Neuronal stem cell (in vitro differentiated cells): ENCODE results near the gene CFAP97D2.

Source experiments
- DNase-seq: peaks from one replicate; pipeline ENCODE4 v3.0.0-alpha.2; 2013; ENCODE audit warnings: low spot score
- H2AFZ ChIP-seq: one replicate; pipeline ENCODE4 v1.6.1; 2013; ENCODE audit warnings: mild to moderate bottlenecking, low read length, inconsistent platforms
- H2AK5ac ChIP-seq: 2 replicates; pipeline ENCODE4 v1.6.1; 2013; ENCODE audit warnings: low read depth, mild to moderate bottlenecking, inconsistent platforms, low read length, moderate library complexity, mixed read lengths
- H2BK120ac ChIP-seq: 2 replicates; pipeline ENCODE4 v1.6.1; 2013; ENCODE audit warnings: low read depth, mild to moderate bottlenecking, inconsistent platforms, low read length, moderate library complexity, mixed read lengths
- H2BK12ac ChIP-seq: one replicate; pipeline ENCODE4 v1.6.1; 2013; ENCODE audit warnings: low read length, inconsistent platforms
- H2BK15ac ChIP-seq: 2 replicates; pipeline ENCODE4 v1.6.1; 2013; ENCODE audit warnings: mild to moderate bottlenecking, low read length, inconsistent platforms, mixed read lengths
- H2BK5ac ChIP-seq: one replicate; pipeline ENCODE4 v1.6.1; 2013; ENCODE audit warnings: inconsistent platforms, mild to moderate bottlenecking, low read length, moderate library complexity
- H3K14ac ChIP-seq: one replicate; pipeline ENCODE4 v1.6.1; 2013; ENCODE audit warnings: low read length, inconsistent platforms
- H3K18ac ChIP-seq: 2 replicates; pipeline ENCODE4 v1.6.1; 2013; ENCODE audit warnings: low read length, inconsistent platforms
- H3K23ac ChIP-seq: 2 replicates; pipeline ENCODE4 v1.6.1; 2013; ENCODE audit warnings: low read depth, mild to moderate bottlenecking, mixed read lengths, low read length, inconsistent platforms; ENCODE audit not compliant: poor library complexity
- H3K27ac ChIP-seq: replicated peaks from 3 replicates; pipeline ENCODE4 v1.5.1; 2013; ENCODE audit warnings: low read length, inconsistent platforms
- H3K27me3 ChIP-seq, 3 experiments: 2 replicates each; pipeline ENCODE4 v1.6.1; 2013; ENCODE audit warnings: low read length in 3 of 3, mild to moderate bottlenecking in 2 of 3, inconsistent platforms in 1 of 3, low read depth in 1 of 3, mixed read lengths in 1 of 3, moderate library complexity in 1 of 3; ENCODE audit not compliant: control insufficient read depth in 3 of 3, insufficient read depth in 3 of 3
- H3K36me3 ChIP-seq, 2 donors: replicated peaks in 1 of 2; 2 replicates each; pipeline ENCODE4 v1.6.1; 2013; ENCODE audit warnings: low read length in 2 of 2; ENCODE audit not compliant: control insufficient read depth in 2 of 2, insufficient read depth in 2 of 2
- H3K4ac ChIP-seq: 2 replicates; pipeline ENCODE4 v1.6.1; 2013; ENCODE audit warnings: inconsistent platforms, mild to moderate bottlenecking, low read length, moderate library complexity
- H3K4me1 ChIP-seq, 2 donors: 1 replicate in 1 of 2; 2 replicates in 1 of 2; pipeline ENCODE4 v1.6.1; 2013; ENCODE audit warnings: low read length in 2 of 2, low read depth in 1 of 2; ENCODE audit not compliant: control insufficient read depth in 2 of 2, insufficient read depth in 1 of 2
- H3K4me2 ChIP-seq: one replicate; pipeline ENCODE4 v1.6.1; 2013; ENCODE audit warnings: mild to moderate bottlenecking, low read length, inconsistent platforms; ENCODE audit not compliant: insufficient read depth, poor library complexity, severe bottlenecking
- H3K4me3 ChIP-seq, 2 donors: 2 replicates each; pipeline ENCODE4 v1.5.1; 2013; ENCODE audit warnings: low read length in 2 of 2, mild to moderate bottlenecking in 2 of 2, inconsistent platforms in 1 of 2, moderate library complexity in 1 of 2
- H3K79me1 ChIP-seq: one replicate; pipeline ENCODE4 v1.6.1; 2013; ENCODE audit warnings: low read depth, mild to moderate bottlenecking, inconsistent platforms, low read length, moderate library complexity
- H3K9ac ChIP-seq: one replicate; pipeline ENCODE4 v1.6.1; 2013; ENCODE audit warnings: mild to moderate bottlenecking, low read depth, low read length, inconsistent platforms; ENCODE audit not compliant: poor library complexity
- H3K9me3 ChIP-seq, 2 donors: replicated peaks in 1 of 2; 2 replicates each; pipeline versions ENCODE3 to v1.6.1; 2013; ENCODE audit warnings: low read length in 2 of 2, mild to moderate bottlenecking in 2 of 2, inconsistent platforms in 1 of 2, low read depth in 1 of 2, mixed read lengths in 1 of 2, moderate library complexity in 1 of 2; ENCODE audit not compliant: control insufficient read depth in 2 of 2, insufficient read depth in 1 of 2
- H4K8ac ChIP-seq: one replicate; pipeline ENCODE4 v1.6.1; 2013; ENCODE audit warnings: low read depth, mild to moderate bottlenecking, inconsistent platforms, low read length, moderate library complexity
- H4K91ac ChIP-seq: one replicate; pipeline ENCODE4 v1.6.1; 2013; ENCODE audit warnings: low read length, low read depth, mild to moderate bottlenecking, inconsistent platforms; ENCODE audit not compliant: poor library complexity
- WGBS, 2 donors: extraction: QIAGEN DNeasy Blood & Tissue Kit; methylation state at CpG; one replicate each; pipeline ENCODE4 v1.1.7; 2013; ENCODE audit warnings: missing lambda C conversion rate in 2 of 2, mixed read lengths in 1 of 2; ENCODE audit not compliant: insufficient read length in 2 of 2, insufficient replicate concordance in 1 of 2; ENCODE audit errors: extremely low coverage in 2 of 2; 5-methylcytosine and 5-hydroxymethylcytosine counted together

CFAP97D2 gene

GRCh38 chr13:114141261-114141996 lies 37.6 kb upstream of the CFAP97D2 start:
- H4K8ac ChIP-seq, result peak overlapping the region; percentile 94
- peak overlapping the region; percentile 11 for H2BK15ac ChIP-seq
- no peaks in the 10 kb centered on the region for H3K79me1 ChIP-seq
- H2BK5ac ChIP-seq, result no peak overlapping the region
- H3K4ac ChIP-seq, result peak overlapping the region; percentile 37
- peak overlapping the region; percentile 81 for H3K23ac ChIP-seq
- H3K9ac ChIP-seq, result peak overlapping the region; percentile 30
- peak overlapping the region; percentile 43 for H2BK12ac ChIP-seq
- H3K4me3 ChIP-seq, result peak overlapping the region in 1 of 2 donors; percentile 53
- H2AFZ ChIP-seq, result no peak overlapping the region
- H3K4me1 ChIP-seq, result peaks cover 6 to 19% of the 10 kb centered on the region in 2 donors
- peaks cover 0 to 8% (median 0%) of the 10 kb centered on the region in 3 experiments for H3K27me3 ChIP-seq
- no peak overlapping the region for H3K4me2 ChIP-seq
- H3K14ac ChIP-seq, result peak overlapping the region; percentile 97
- peak overlapping the region; percentile 53 for H4K91ac ChIP-seq
- no peak overlapping the region for H3K18ac ChIP-seq
- H3K27ac ChIP-seq, result no peak overlapping the region
- no peak overlapping the region for H2BK120ac ChIP-seq
- H2AK5ac ChIP-seq, result peak overlapping the region; percentile 86
- H3K9me3 ChIP-seq, result peaks cover 0 to 10% of the 10 kb centered on the region in 2 donors
- peaks cover 0 to 2% of the 10 kb centered on the region in 2 donors for H3K36me3 ChIP-seq
- WGBS, 2 donors, result 100% methylated on average over 2 of the region's 15 CpGs
- no peak for DNase-seq

DNA sequence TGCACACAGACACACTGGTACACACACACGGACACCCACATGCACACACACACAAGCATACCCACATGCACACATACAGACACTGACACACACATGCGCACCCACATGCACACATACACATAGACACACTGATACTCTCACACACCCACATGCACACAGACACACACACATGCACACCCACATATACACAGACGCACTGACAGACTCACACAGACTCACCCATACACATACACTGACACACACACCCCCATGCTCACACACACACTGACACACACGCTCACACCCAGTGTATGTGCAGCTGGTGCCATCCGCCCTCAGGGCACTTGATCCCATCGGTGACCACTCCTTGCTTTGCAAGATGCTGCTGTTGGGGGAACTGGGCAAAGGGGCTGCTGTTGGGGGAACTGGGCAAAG lies 36.9 kb upstream of the CFAP97D2 start:
- Histone ChIP-seq H4K91ac (no peak overlapping the region), H2AK5ac (peak overlapping the region; percentile 86), H3K14ac (peak overlapping the region; percentile 97), H3K36me3 (peaks cover 0 to 2% of the 10 kb centered on the region in 2 donors), H4K8ac (peak overlapping the region; percentile 94), H3K4me3 (peak overlapping the region in 1 of 2 donors; percentile 53), H3K79me1 (no peaks in the 10 kb centered on the region), H3K18ac (peak overlapping the region; percentile 91), H2AFZ (no peak overlapping the region), H3K27me3 (peaks cover 0 to 8% (median 0%) of the 10 kb centered on the region in 3 experiments), H2BK5ac (no peak overlapping the region), H2BK12ac (peak overlapping the region; percentile 42), H3K9ac (no peak overlapping the region), H3K4ac (no peak overlapping the region), H3K4me1 (peaks cover 6 to 16% of the 10 kb centered on the region in 2 donors), H3K23ac (peak overlapping the region; percentile 94), H3K9me3 (peaks cover 0 to 10% of the 10 kb centered on the region in 2 donors), H3K4me2 (no peak overlapping the region), H3K27ac (no peak overlapping the region), H2BK120ac (peak overlapping the region; percentile 51), H2BK15ac (peak overlapping the region; percentile 95)
- no peak for DNase-seq
- no CpG with 5 or more reads among the region's 6 CpGs for WGBS, 2 donors

- H3K14ac ChIP-seq, result peak overlapping the region; percentile 97
- no peaks in the 10 kb centered on the region for H3K79me1 ChIP-seq
- H3K9me3 ChIP-seq, result peaks cover 0 to 10% of the 10 kb centered on the region in 2 donors
- H3K4me2 ChIP-seq, result no peak overlapping the region
- H3K27ac ChIP-seq, result no peak overlapping the region
- H3K4me1 ChIP-seq, result peaks cover 6 to 16% of the 10 kb centered on the region in 2 donors
- H3K4me3 ChIP-seq, result no peak overlapping the region
- peak overlapping the region; percentile 77 for H3K23ac ChIP-seq
- peak overlapping the region; percentile 93 for H2AK5ac ChIP-seq
- peak overlapping the region; percentile 51 for H2BK120ac ChIP-seq
- H3K4ac ChIP-seq, result no peak overlapping the region
- WGBS, 2 donors, result 100% methylated on average over 2 of the region's 28 CpGs; no CpG with 5 or more reads in 1 of the 2 donors
- H3K36me3 ChIP-seq, result peaks cover 0 to 2% of the 10 kb centered on the region in 2 donors
- H2BK12ac ChIP-seq, result peak overlapping the region; percentile 42
- peak overlapping the region; percentile 91 for H3K18ac ChIP-seq
- no peak overlapping the region for H4K8ac ChIP-seq
- H2BK15ac ChIP-seq, result peak overlapping the region; percentile 95
- DNase-seq, result no peak
- no peak overlapping the region for H4K91ac ChIP-seq
- H2BK5ac ChIP-seq, result no peak overlapping the region
- peak overlapping the region; percentile 57 for H3K9ac ChIP-seq
- H2AFZ ChIP-seq, result no peak overlapping the region
- peaks cover 0 to 8% (median 0%) of the 10 kb centered on the region in 3 experiments for H3K27me3 ChIP-seq
Measured at GRCh38 chr13:114142640-114143490, 36.2 kb upstream of the CFAP97D2 start.
